ENCODE data around the gene CEACAM1.
"Not testable (repeated sequence)": the region's sequence is repeated elsewhere in the genome, so short reads cannot be mapped to it uniquely, and the experiment has no call there.

CEACAM1 gene

GRCh38 chr19:42542791-42543190 lies 14.5 kb upstream of the CEACAM1 start:
- Histone ChIP-seq H3K9me2 (replicated peaks; ENCODE audit: low read depth, low read length) (no peaks in the 10 kb centered on the region), H2AFZ (ENCODE audit: low read length) (no peak overlapping the region), H3K4me2 (ENCODE audit: low read depth, low read length, poor library complexity, severe bottlenecking) (no peak overlapping the region), H3K79me2 (ENCODE audit: insufficient read depth, low read length) (no peaks in the 10 kb centered on the region), H3K4me1 (ENCODE audit: insufficient read depth, low read length, poor library complexity, severe bottlenecking) (no peaks in the 10 kb centered on the region), H3K4me3 (ENCODE audit: low read length, poor library complexity, severe bottlenecking) (no peak overlapping the region), H4K20me1 (ENCODE audit: insufficient read depth, low read length, poor library complexity, severe bottlenecking) (no peaks in the 10 kb centered on the region), H3F3A (ENCODE audit: low read depth) (no peaks in the 10 kb centered on the region), H3K9me3 (ENCODE audit: insufficient read depth, low read depth, low read length) (no peaks in the 10 kb centered on the region), H3K36me3 (ENCODE audit: insufficient read depth, low read length) (no peaks in the 10 kb centered on the region), H3K9ac (ENCODE audit: low read depth, low read length, poor library complexity, severe bottlenecking) (no peak overlapping the region), H3K27me3 (ENCODE audit: insufficient read depth, low read length, poor library complexity, severe bottlenecking) (no peaks in the 10 kb centered on the region)
- no peak for TF ChIP-seq CTCF (conservative IDR thresholded peaks at IDR 0.05; ENCODE audit: low read length)
- TF ChIP-seq EZH2phosphoT487 (IDR thresholded peaks at IDR 0.05; ENCODE audit: borderline replicate concordance), result no peak

- no peak overlapping the region for H2AFZ ChIP-seq (ENCODE audit: low read length)
- no peaks in the 10 kb centered on the region for H3K9me2 ChIP-seq (replicated peaks; ENCODE audit: low read depth, low read length)
- no peak overlapping the region for H3K9ac ChIP-seq (ENCODE audit: low read depth, low read length, poor library complexity, severe bottlenecking)
- no peaks in the 10 kb centered on the region for H3K36me3 ChIP-seq (ENCODE audit: insufficient read depth, low read length)
- no peak overlapping the region for H3K4me3 ChIP-seq (ENCODE audit: low read length, poor library complexity, severe bottlenecking)
- no peaks in the 10 kb centered on the region for H3K27me3 ChIP-seq (ENCODE audit: insufficient read depth, low read length, poor library complexity, severe bottlenecking)
- H3K4me1 ChIP-seq (ENCODE audit: insufficient read depth, low read length, poor library complexity, severe bottlenecking), result no peaks in the 10 kb centered on the region
- no peak overlapping the region for H3K4me2 ChIP-seq (ENCODE audit: low read depth, low read length, poor library complexity, severe bottlenecking)
- no peaks in the 10 kb centered on the region for H3K9me3 ChIP-seq (ENCODE audit: insufficient read depth, low read depth, low read length)
- no peaks in the 10 kb centered on the region for H3K79me2 ChIP-seq (ENCODE audit: insufficient read depth, low read length)
- TF ChIP-seq CTCF (conservative IDR thresholded peaks at IDR 0.05; ENCODE audit: low read length) (no peak), EZH2phosphoT487 (IDR thresholded peaks at IDR 0.05; ENCODE audit: borderline replicate concordance) (no peak)
- H4K20me1 ChIP-seq (ENCODE audit: insufficient read depth, low read length, poor library complexity, severe bottlenecking), result no peaks in the 10 kb centered on the region
- H3F3A ChIP-seq (ENCODE audit: low read depth), result no peaks in the 10 kb centered on the region
Measured at GRCh38 chr19:42540071-42540553, 11.8 kb upstream of the CEACAM1 start.

GRCh38 chr19:42538841-42539709 lies 10.8 kb upstream of the CEACAM1 start:
- Histone ChIP-seq H2AFZ (ENCODE audit: low read length) (no peak overlapping the region), H3K27me3 (ENCODE audit: insufficient read depth, low read length, poor library complexity, severe bottlenecking) (no peaks in the 10 kb centered on the region), H3K79me2 (ENCODE audit: insufficient read depth, low read length) (no peaks in the 10 kb centered on the region), H3F3A (ENCODE audit: low read depth) (no peaks in the 10 kb centered on the region), H4K20me1 (ENCODE audit: insufficient read depth, low read length, poor library complexity, severe bottlenecking) (no peaks in the 10 kb centered on the region), H3K4me3 (ENCODE audit: low read length, poor library complexity, severe bottlenecking) (no peak overlapping the region), H3K9me2 (replicated peaks; ENCODE audit: low read depth, low read length) (no peaks in the 10 kb centered on the region), H3K4me1 (ENCODE audit: insufficient read depth, low read length, poor library complexity, severe bottlenecking) (no peaks in the 10 kb centered on the region), H3K4me2 (ENCODE audit: low read depth, low read length, poor library complexity, severe bottlenecking) (no peak overlapping the region), H3K9ac (ENCODE audit: low read depth, low read length, poor library complexity, severe bottlenecking) (no peak overlapping the region), H3K36me3 (ENCODE audit: insufficient read depth, low read length) (no peaks in the 10 kb centered on the region), H3K9me3 (ENCODE audit: insufficient read depth, low read depth, low read length) (no peaks in the 10 kb centered on the region)
- TF ChIP-seq EZH2phosphoT487 (IDR thresholded peaks at IDR 0.05; ENCODE audit: borderline replicate concordance) (no peak), CTCF (conservative IDR thresholded peaks at IDR 0.05; ENCODE audit: low read length) (no peak)

DNA sequence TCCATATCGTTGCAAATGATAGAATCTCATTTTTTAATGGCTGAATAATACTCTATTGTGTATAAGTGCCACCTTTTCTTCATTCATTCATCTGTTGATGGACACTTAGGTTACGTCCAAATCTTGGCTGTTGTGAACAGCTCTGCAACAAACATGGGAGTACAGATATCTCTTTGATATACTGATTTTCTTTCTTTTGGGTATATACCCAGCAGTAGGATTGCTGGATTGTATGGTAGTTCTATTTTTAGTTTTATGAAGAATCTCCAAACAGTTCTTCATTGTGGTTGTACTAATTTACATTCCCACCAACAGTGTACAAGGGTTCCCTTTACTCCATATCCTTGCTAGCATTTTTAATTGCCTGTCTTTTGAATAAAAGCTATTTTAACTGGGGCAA lies 7.0 kb upstream of the CEACAM1 start:
- not testable (repeated sequence) for H3K9ac ChIP-seq (ENCODE audit: low read depth, low read length, poor library complexity, severe bottlenecking); H2AFZ ChIP-seq (ENCODE audit: low read length); H3K4me2 ChIP-seq (ENCODE audit: low read depth, low read length, poor library complexity, severe bottlenecking); H3K4me1 ChIP-seq (ENCODE audit: insufficient read depth, low read length, poor library complexity, severe bottlenecking); H4K20me1 ChIP-seq (ENCODE audit: insufficient read depth, low read length, poor library complexity, severe bottlenecking); H3K9me3 ChIP-seq (ENCODE audit: insufficient read depth, low read depth, low read length); H3K36me3 ChIP-seq (ENCODE audit: insufficient read depth, low read length); H3F3A ChIP-seq (ENCODE audit: low read depth); H3K4me3 ChIP-seq (ENCODE audit: low read length, poor library complexity, severe bottlenecking); H3K79me2 ChIP-seq (ENCODE audit: insufficient read depth, low read length); H3K27me3 ChIP-seq (ENCODE audit: insufficient read depth, low read length, poor library complexity, severe bottlenecking); H3K9me2 ChIP-seq (replicated peaks; ENCODE audit: low read depth, low read length)
